ENCODE data around the gene ABL1.
"Not testable (repeated sequence)": the region's sequence is repeated elsewhere in the genome, so short reads cannot be mapped to it uniquely, and the experiment has no call there.

- TF ChIP-seq CTCF, POLR2A (IDR thresholded peaks at IDR 0.05): not testable (repeated sequence)
Measured at GRCh38 chr9:130803116-130803515, 31.9 kb upstream of the ABL1 start.

Data from esophagus squamous epithelium (tissue), 4 donors.